Right atrium auricular region (tissue), 2 donors: ENCODE data around the gene CDKAL1. TPM values are rescaled to one million over a fixed set of nuclear protein-coding genes. Genes with fewer than 3 reads are reported as not detected.
"Not testable (repeated sequence)": the region's sequence is repeated elsewhere in the genome, so short reads cannot be mapped to it uniquely, and the experiment has no call there.

Experiments
- DNase-seq: peaks from one replicate; pipeline ENCODE4 v3.0.0-alpha.2; 2019; ENCODE audit warnings: low spot score
- H3K27ac ChIP-seq, 2 donors: fragments of 200-600 bp; sonication (generic); 1 replicate in 1 of 2; 2 replicates in 1 of 2; pipeline ENCODE4 v1.5.1; 2016 to 2019
- H3K27me3 ChIP-seq, 2 donors: fragments of 200-600 bp; sonication (generic); one replicate each; pipeline versions ENCODE4 v1.5.1 to v1.6.0; 2017 to 2019
- H3K36me3 ChIP-seq: fragments of 200-600 bp; sonication (generic); one replicate; pipeline ENCODE4 v1.5.1; 2016
- H3K4me1 ChIP-seq, 2 donors: fragments of 200-600 bp; sonication (generic); one replicate each; pipeline versions ENCODE4 v1.5.1 to v1.6.0; 2017 to 2019
- H3K4me3 ChIP-seq, 2 donors: fragments of 200-600 bp; sonication (generic); 1 replicate in 1 of 2; 2 replicates in 1 of 2; pipeline ENCODE4 v1.5.1; 2017 to 2019; ENCODE audit warnings: mild to moderate bottlenecking in 1 of 2, moderate library complexity in 1 of 2
- H3K9me3 ChIP-seq, 2 donors: fragments of 200-600 bp; sonication (generic); one replicate each; pipeline ENCODE4 v1.5.1; 2019
- total RNA-seq, 2 donors: library from RNA; depleted of rRNA; stranded (reverse); fragments of >200 nt; gene quantifications; one replicate each; pipeline ENCODE4 v1.1.0, GENCODE V29; 2016
- TF ChIP-seq, protein P1 (sequence below), 2 donors: fragments of 200-600 bp; sonication (generic); IDR thresholded peaks; one replicate each; pipeline ENCODE4 v1.5.1; 2019; ENCODE audit warnings: antibody characterized with exemption in 2 of 2

The CDKAL1 gene
- total RNA-seq, 2 donors from 2014 or later: 8.8 to 10.5 TPM

DNA sequence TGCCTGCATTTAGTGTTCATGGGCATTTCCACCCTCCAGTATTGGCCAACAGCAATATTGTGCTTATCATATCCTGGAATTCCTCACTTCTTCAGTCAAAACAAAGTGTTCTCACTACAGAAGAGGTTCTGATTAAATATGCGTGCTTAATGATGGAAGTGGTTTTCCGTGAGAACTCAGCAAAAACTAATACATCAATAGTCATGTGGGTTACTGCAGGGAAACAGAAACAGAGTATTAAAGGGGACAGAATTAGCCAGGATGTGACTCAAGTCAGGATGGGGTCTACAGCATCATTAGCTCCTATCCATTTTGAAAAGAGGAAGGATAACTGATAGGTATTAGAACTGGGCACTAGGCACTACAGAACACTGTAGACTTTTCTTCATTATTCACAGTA lies 384.6 kb downstream of the CDKAL1 start:
- Histone ChIP-seq H3K4me3 (no peak overlapping the region), H3K27me3 (no peaks in the 10 kb centered on the region), H3K9me3 (peaks cover 0 to 9% of the 10 kb centered on the region in 2 donors), H3K4me1 (no peaks in the 10 kb centered on the region), H3K36me3 (no peaks in the 10 kb centered on the region), H3K27ac (no peak overlapping the region)
- TF ChIP-seq, protein P1, sequence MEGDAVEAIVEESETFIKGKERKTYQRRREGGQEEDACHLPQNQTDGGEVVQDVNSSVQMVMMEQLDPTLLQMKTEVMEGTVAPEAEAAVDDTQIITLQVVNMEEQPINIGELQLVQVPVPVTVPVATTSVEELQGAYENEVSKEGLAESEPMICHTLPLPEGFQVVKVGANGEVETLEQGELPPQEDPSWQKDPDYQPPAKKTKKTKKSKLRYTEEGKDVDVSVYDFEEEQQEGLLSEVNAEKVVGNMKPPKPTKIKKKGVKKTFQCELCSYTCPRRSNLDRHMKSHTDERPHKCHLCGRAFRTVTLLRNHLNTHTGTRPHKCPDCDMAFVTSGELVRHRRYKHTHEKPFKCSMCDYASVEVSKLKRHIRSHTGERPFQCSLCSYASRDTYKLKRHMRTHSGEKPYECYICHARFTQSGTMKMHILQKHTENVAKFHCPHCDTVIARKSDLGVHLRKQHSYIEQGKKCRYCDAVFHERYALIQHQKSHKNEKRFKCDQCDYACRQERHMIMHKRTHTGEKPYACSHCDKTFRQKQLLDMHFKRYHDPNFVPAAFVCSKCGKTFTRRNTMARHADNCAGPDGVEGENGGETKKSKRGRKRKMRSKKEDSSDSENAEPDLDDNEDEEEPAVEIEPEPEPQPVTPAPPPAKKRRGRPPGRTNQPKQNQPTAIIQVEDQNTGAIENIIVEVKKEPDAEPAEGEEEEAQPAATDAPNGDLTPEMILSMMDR (IDR thresholded peaks at IDR 0.05): no peak
- no peak for DNase-seq

DNA sequence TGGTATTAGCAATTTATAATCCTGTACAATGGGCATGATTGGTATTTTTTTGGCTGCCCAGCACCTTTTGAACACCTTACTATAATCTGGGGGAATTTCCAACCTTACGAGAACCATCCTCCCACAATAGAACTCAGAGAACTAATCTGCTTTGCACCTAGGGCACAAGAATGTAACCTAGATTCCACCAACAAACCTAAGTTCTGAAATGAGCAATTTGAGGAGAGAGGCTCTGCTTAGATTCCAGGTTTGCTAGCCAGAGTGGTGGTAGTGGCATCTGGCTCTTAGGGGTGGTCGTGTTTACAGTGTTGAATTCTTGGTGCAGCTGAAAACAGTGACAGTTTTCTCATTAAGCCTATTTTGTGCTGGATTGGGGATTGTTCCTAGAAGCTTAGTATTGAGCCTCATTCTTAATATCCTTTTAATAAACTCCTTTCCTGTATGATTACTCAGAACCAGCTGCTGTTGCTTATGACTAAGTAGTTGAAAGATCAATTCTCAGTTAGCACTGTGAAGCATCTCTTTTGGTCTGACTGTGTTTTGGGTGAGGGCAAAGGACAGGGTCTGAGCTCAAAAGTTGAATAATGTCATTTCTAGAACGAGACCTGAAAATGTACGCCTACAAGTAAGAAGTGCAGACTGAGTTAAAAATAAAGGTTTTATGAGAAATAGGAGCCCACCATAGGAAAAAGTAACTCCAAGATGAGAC lies 385.6 kb downstream of the CDKAL1 start:
- no peak for DNase-seq
- H3K36me3 ChIP-seq: no peaks in the 10 kb centered on the region
- H3K4me1 ChIP-seq: no peaks in the 10 kb centered on the region
- no peaks in the 10 kb centered on the region for H3K27me3 ChIP-seq
- peaks cover 0 to 9% of the 10 kb centered on the region in 2 donors for H3K9me3 ChIP-seq
- TF ChIP-seq, protein P1 (IDR thresholded peaks at IDR 0.05): no peak
- H3K4me3 ChIP-seq: no peak overlapping the region
- no peak overlapping the region for H3K27ac ChIP-seq

DNA sequence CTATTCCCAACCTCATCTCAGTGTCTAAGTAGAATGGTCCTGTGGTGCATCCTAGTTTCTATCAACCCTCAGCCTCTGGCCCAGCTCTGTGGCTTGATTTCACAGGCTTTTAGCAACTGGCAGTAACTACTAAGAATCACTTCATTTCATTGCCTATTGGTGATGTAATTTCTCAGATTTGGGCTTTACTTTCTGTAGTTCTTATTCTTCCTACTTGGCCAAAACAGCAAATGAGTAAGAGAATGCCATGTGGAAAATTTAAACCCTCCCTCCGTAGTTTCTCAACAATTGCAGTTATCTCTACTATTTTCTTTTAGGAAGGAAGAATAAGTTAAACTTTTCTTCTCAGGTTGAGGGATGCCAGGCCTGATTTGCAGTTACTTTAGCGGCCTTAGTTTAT lies 387.3 kb downstream of the CDKAL1 start:
- TF ChIP-seq, protein P1 (IDR thresholded peaks at IDR 0.05): no peak

DNA sequence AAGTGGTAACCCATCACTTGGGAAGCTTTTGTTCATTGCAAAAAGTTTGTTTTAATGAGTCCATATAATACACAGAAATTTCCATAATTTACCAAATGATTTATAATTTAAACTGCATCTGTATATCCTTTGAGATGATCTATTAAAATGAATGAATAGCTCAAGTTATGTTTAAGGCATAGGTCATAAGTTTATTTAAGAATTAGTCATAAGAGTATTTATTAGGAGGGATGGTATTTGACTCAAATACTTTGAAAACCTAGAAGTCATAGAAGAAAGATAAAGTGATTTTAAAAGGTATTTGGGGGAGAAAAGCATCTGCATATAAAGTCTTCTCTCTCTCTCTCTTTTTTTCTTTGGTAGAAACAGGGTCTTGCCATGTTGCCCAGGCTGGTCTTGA lies 388.5 kb downstream of the CDKAL1 start:
- TF ChIP-seq, protein P1 (IDR thresholded peaks at IDR 0.05): no peak
- Histone ChIP-seq H3K4me3 (no peak overlapping the region), H3K9me3 (no peaks in the 10 kb centered on the region), H3K36me3 (no peaks in the 10 kb centered on the region), H3K27me3 (no peaks in the 10 kb centered on the region), H3K27ac (no peak overlapping the region), H3K4me1 (no peaks in the 10 kb centered on the region)
- no peak for DNase-seq

More for the DNA sequence above, 387.3 kb downstream of the CDKAL1 start:
- Histone ChIP-seq H3K27me3 (no peaks in the 10 kb centered on the region), H3K4me1 (no peaks in the 10 kb centered on the region), H3K27ac (no peak overlapping the region), H3K9me3 (no peaks in the 10 kb centered on the region), H3K36me3 (no peaks in the 10 kb centered on the region), H3K4me3 (no peak overlapping the region)
- DNase-seq: no peak

DNA sequence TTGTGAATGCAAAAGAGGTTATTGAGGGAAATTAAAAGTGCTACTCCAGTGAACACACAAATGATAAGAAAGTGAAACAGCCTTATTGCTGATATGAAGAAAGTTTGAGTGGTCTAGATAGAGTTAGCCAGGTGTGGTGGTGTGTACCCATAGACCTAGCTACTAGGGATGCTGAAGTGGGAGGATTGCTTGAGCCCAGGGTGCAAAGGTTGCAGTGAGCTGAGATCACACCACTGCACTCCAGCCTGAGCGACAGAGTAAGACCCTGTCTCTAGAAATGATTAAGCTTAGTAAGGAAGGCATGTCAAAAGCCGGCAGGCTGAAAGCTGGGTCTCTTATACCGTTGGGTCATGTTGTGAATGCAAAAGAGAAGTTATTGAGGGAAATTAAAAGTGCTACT lies 389.8 kb downstream of the CDKAL1 start:
- not testable (repeated sequence) for H3K27me3 ChIP-seq, H3K4me3 ChIP-seq, H3K36me3 ChIP-seq, H3K4me1 ChIP-seq, H3K9me3 ChIP-seq, DNase-seq, H3K27ac ChIP-seq

DNA sequence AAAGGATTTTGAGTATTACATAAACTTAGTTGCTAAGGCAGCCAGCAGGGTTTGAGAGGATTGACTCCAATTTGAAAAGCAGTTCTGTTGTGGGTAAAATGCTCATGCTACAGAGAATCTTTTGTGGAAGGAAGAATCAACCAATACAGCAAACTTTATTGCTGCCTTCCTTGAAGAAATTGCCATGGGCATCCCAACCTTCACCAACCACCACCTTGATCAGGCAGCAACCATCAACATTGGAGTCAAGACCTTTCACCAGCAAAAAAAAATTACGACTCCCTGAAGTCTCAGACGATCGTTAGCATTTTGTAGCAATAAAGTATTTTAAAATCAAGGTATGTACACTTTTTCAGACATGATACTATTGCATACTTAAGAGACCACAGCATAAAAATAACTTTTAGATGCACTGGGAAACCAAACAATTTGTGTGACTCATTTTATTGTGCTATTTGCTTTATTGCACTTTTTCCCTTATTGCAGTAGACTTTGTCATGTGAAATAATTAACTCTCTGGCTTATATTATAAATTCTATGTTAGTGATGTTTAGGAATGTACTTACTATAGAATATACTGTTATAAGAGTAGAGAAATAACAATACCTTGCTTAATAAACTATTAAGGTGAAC lies 390.8 kb downstream of the CDKAL1 start:
- no peak overlapping the region for H3K27ac ChIP-seq
- H3K36me3 ChIP-seq: no peaks in the 10 kb centered on the region
- H3K27me3 ChIP-seq: no peaks in the 10 kb centered on the region
- TF ChIP-seq, protein P1 (IDR thresholded peaks at IDR 0.05): no peak
- H3K4me3 ChIP-seq: no peak overlapping the region
- DNase-seq: no peak
- no peaks in the 10 kb centered on the region for H3K4me1 ChIP-seq
- no peaks in the 10 kb centered on the region for H3K9me3 ChIP-seq
